Uterus (tissue), 4 donors: ENCODE data around the gene CLEC3A. TPM values are rescaled to one million over a fixed set of nuclear protein-coding genes. Genes with fewer than 3 reads are reported as not detected.

ENCODE experiments used
- DNase-seq, 2 donors: peaks; one replicate each; pipeline ENCODE4 v3.0.0-alpha.2; 2019 to 2020
- H3K27ac ChIP-seq, 2 donors: fragments of 200-600 bp; sonication (generic); 1 replicate in 1 of 2; 2 replicates in 1 of 2; pipeline ENCODE4 v1.5.1; 2016 to 2018
- H3K27me3 ChIP-seq, 2 donors: fragments of 200-600 bp; sonication (generic); one replicate each; pipeline ENCODE4 v1.5.1; 2018 to 2019; ENCODE audit warnings: control low read depth in 1 of 2
- H3K36me3 ChIP-seq, 2 donors: fragments of 200-600 bp; sonication (generic); one replicate each; pipeline ENCODE4 v1.5.1; 2019; ENCODE audit warnings: control low read depth in 1 of 2
- H3K4me1 ChIP-seq, 2 donors: fragments of 200-600 bp; sonication (generic); one replicate each; pipeline ENCODE4 v1.5.1; 2018 to 2019; ENCODE audit warnings: control low read depth in 1 of 2
- H3K4me3 ChIP-seq, 2 donors: fragments of 200-600 bp; sonication (generic); 1 replicate in 1 of 2; 2 replicates in 1 of 2; pipeline ENCODE4 v1.5.1; 2018 to 2019; ENCODE audit warnings: mild to moderate bottlenecking in 1 of 2
- H3K9me3 ChIP-seq, 2 donors: fragments of 200-600 bp; sonication (generic); one replicate each; pipeline ENCODE4 v1.5.1; 2019; ENCODE audit warnings: control low read depth in 1 of 2
- CTCF ChIP-seq, 4 experiments: fragments of 200-600 bp in 2 of 4; fragments of 450-650 bp in 2 of 4; sonication (generic) in 2 of 4; IDR thresholded peaks; one replicate each; pipeline ENCODE4 v1.5.1; 2016 to 2019; ENCODE audit warnings: antibody characterized with exemption in 4 of 4, mild to moderate bottlenecking in 2 of 4, moderate library complexity in 1 of 4
- POLR2A ChIP-seq, 2 donors: fragments of 450-650 bp; IDR thresholded peaks; one replicate each; pipeline ENCODE4 v1.6.1; 2016; ENCODE audit warnings: antibody characterized with exemption in 2 of 2, mild to moderate bottlenecking in 1 of 2, moderate library complexity in 1 of 2
- intact Hi-C: fragments of 100-400 bp; cut with DNase I; formaldehyde crosslinking; loops from one replicate; pipeline ENCODE4 v1.15.1; 2023; ENCODE audit warnings: low total_unique reads
- total RNA-seq, 4 donors: library from RNA; depleted of rRNA in 3 of 4; stranded (reverse); fragments of >200 nt in 3 of 4; gene quantifications; one replicate each; pipeline versions ENCODE4 v1.1.0 to v1.2.4, GENCODE V29; 2014 to 2023
- donor health status: DM: yes; HTN: yes; CAD: no.

The CLEC3A gene
- total RNA-seq, 4 donors from 2014 or later = not detected

DNA sequence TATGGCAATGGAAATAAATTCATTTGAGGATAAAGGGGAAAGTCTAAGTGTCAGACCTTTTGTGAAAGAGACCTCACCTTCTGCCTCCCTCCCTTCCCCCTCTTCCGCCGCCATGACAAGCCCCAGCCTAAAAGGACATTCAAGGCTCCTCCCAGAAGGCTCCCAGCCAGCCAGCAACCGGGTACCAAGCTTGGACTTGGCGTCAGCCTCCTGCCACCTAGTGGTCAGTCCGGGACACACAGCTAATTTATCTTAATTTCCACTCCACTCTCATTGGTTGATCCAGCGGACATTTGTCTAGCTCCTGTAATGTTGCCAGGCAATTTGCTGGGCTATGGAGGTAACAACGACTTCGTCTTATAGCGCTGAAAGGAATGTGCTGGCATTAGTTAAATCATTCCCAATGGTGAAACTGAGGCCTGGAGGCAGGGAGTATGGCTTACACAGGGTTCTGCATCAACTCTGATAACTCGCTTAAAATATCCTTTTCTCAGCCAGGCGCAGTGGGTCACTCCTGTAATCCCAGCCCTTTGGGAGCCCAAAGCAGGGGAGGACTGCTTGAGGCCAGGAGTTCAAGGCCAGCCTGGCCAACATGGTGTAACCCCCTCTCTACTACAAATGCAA is 19.3 kb upstream of the CLEC3A start:
- TF ChIP-seq CTCF (IDR thresholded peaks at IDR 0.05) (peak; percentile 72 to 82 (median 78)), POLR2A (IDR thresholded peaks at IDR 0.05) (no peak)
- Histone ChIP-seq H3K27ac (no peak overlapping the region), H3K27me3 (no peaks in the 10 kb centered on the region), H3K36me3 (no peaks in the 10 kb centered on the region), H3K9me3 (no peaks in the 10 kb centered on the region), H3K4me3 (no peak overlapping the region), H3K4me1 (no peaks in the 10 kb centered on the region)
- intact Hi-C loops = no loop called here
- peak; percentile 82 to 84 for DNase-seq

DNA sequence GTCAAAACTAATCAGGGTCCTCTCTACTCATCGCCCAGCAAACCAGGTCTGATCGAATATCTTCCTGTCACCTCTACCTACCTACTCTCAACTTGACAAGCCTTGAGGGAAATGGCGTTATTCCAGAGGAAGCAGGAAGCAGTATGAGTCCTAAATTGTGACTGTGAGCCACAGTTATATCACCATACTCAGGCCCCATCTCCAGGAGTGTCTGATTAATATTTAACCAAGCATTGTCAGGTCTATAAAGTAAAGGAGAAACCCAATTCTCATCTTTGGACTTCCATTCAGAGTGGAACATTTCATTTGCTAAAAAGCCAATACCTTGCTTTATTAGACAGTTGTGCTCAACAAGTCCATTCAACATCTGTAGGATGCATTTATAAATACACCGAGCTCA is 17.8 kb upstream of the CLEC3A start:
- Histone ChIP-seq H3K9me3 (no peaks in the 10 kb centered on the region), H3K4me1 (no peaks in the 10 kb centered on the region), H3K36me3 (no peaks in the 10 kb centered on the region), H3K27me3 (no peaks in the 10 kb centered on the region), H3K4me3 (no peak overlapping the region), H3K27ac (no peak overlapping the region)
- no peak for TF ChIP-seq CTCF (IDR thresholded peaks at IDR 0.05)
- intact Hi-C loops = no loop called here
- DNase-seq = no peak

- TF ChIP-seq CTCF (IDR thresholded peaks at IDR 0.05) (no peak), POLR2A (IDR thresholded peaks at IDR 0.05) (no peak)
- Histone ChIP-seq H3K36me3 (no peaks in the 10 kb centered on the region), H3K4me1 (no peaks in the 10 kb centered on the region), H3K27me3 (no peaks in the 10 kb centered on the region), H3K9me3 (no peaks in the 10 kb centered on the region), H3K27ac (no peak overlapping the region), H3K4me3 (no peak overlapping the region)
- intact Hi-C loops = no loop called here
- no peak for DNase-seq
These were observed 16.5 kb upstream of the CLEC3A start for GRCh38 chr16:78005881-78006280.

DNA sequence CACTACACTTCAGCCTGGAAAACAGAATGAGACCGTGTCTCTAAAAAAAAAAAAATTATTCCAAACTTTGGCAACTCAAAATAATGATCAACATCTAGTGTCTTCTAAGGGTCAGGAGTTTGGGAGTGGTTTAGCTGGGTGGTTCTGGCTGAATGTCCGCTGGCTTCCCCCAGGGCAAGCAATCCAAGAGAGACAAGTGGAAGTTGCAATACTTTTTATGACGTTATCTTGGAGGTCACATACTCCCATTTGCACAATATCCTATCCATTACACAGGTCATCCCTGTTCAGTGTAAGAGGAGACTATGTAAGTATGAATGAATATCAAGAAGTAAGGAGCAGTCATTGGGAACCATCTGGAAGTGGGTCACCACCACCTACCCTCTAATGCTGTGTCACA is 15.2 kb upstream of the CLEC3A start:
- H3K27me3 ChIP-seq = no peaks in the 10 kb centered on the region
- no peak overlapping the region for H3K27ac ChIP-seq
- no peak for DNase-seq
- H3K9me3 ChIP-seq = no peaks in the 10 kb centered on the region
- H3K36me3 ChIP-seq = no peaks in the 10 kb centered on the region
- H3K4me1 ChIP-seq = no peaks in the 10 kb centered on the region
- intact Hi-C loops = no loop called here
- no peak for TF ChIP-seq POLR2A (IDR thresholded peaks at IDR 0.05)
- no peak for TF ChIP-seq CTCF (IDR thresholded peaks at IDR 0.05)
- no peak overlapping the region for H3K4me3 ChIP-seq

GRCh38 chr16:78024159-78024558 is 1.8 kb downstream of the CLEC3A start:
- no peak for DNase-seq
- H3K27me3 ChIP-seq = no peaks in the 10 kb centered on the region
- no peak overlapping the region for H3K4me3 ChIP-seq
- no peak overlapping the region for H3K27ac ChIP-seq
- no peaks in the 10 kb centered on the region for H3K36me3 ChIP-seq
- no peak for TF ChIP-seq POLR2A (IDR thresholded peaks at IDR 0.05)
- no peak for TF ChIP-seq CTCF (IDR thresholded peaks at IDR 0.05)
- H3K9me3 ChIP-seq = no peaks in the 10 kb centered on the region
- H3K4me1 ChIP-seq = no peaks in the 10 kb centered on the region
- intact Hi-C loops = no loop called here
